Astrocyte of the spinal cord (primary cell): Measurements from ENCODE around the gene ARHGAP29.

Source experiments
- DNase-seq: peaks from one replicate; pipeline ENCODE4 v3.0.0; 2011; ENCODE audit warnings: low read depth, low spot score
- H3K4me3 ChIP-seq: 2 replicates; pipeline ENCODE4 v1.5.1; 2011; ENCODE audit warnings: low read depth, mild to moderate bottlenecking, low read length, moderate library complexity
- in situ Hi-C: cut with HindIII; loops from 2 replicates; pipeline ENCODE4 v1.10.0; 2017; ENCODE audit warnings: low sequenced_read_pairs
- TF ChIP-seq, protein P1 (sequence below): IDR thresholded peaks from 2 replicates; pipeline ENCODE4 v1.5.1; 2012; ENCODE audit warnings: low read depth, mild to moderate bottlenecking, low read length, inconsistent platforms

The ARHGAP29 gene

DNA sequence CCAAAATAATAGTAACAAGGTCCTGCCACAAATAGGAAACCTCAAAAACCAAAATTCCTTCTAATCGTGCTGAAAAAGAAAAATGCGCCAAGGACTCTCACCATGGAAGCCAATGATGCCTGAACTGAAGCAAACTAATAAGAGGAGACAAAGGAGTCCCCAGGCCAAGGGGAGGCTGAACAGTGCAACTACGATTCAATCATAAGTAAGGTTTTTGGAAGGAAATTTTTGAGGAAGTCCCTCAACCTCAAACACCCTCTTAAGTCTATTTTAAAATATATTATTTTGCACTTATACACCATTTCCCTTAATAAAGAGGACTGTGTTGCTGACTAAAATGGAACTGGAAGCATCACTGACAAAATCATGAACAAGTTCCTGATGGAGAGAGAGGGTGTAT, 1.7 kb upstream of the ARHGAP29 start:
- TF ChIP-seq, protein P1, sequence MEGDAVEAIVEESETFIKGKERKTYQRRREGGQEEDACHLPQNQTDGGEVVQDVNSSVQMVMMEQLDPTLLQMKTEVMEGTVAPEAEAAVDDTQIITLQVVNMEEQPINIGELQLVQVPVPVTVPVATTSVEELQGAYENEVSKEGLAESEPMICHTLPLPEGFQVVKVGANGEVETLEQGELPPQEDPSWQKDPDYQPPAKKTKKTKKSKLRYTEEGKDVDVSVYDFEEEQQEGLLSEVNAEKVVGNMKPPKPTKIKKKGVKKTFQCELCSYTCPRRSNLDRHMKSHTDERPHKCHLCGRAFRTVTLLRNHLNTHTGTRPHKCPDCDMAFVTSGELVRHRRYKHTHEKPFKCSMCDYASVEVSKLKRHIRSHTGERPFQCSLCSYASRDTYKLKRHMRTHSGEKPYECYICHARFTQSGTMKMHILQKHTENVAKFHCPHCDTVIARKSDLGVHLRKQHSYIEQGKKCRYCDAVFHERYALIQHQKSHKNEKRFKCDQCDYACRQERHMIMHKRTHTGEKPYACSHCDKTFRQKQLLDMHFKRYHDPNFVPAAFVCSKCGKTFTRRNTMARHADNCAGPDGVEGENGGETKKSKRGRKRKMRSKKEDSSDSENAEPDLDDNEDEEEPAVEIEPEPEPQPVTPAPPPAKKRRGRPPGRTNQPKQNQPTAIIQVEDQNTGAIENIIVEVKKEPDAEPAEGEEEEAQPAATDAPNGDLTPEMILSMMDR: no peak
- in situ Hi-C loops: no loop called here
- no peak overlapping the region for H3K4me3 ChIP-seq
- DNase-seq: no peak

DNA sequence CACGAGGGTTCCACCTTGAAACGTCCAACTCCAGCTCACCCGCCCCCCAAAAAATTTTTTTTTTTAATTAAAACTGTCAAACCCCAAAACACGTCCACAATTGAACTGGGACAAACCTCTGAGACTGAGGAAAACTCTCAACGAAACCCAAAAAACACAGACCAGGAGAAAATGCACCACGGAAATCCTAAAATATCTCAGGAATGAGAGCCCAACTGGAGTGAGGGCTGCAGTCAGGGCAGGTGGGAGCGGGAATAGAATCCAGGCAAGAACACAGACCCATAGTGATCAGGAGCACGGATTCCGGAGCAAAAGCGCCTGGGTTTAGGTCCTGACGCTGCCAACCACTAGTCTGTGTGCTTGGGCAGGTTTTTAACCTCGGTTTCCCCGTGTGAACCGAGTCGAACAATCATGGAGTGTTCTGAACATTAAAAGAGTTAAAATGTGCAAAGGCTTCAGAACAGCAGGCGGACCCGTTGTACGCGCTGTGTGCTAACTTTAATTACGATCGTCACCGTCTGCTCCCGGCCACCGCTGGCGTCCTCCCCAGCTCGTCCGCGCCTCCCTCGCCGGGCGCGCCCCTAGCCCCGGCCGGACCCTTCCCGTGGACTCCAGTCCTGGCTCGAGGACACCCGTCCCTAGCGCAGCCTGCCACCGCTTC, 624 bp downstream of the ARHGAP29 start:
- peak; percentile 57 for DNase-seq
- TF ChIP-seq, protein P1: peak; percentile 20
- in situ Hi-C loops: no loop called here
- H3K4me3 ChIP-seq: peak overlapping the region; percentile 96

DNA sequence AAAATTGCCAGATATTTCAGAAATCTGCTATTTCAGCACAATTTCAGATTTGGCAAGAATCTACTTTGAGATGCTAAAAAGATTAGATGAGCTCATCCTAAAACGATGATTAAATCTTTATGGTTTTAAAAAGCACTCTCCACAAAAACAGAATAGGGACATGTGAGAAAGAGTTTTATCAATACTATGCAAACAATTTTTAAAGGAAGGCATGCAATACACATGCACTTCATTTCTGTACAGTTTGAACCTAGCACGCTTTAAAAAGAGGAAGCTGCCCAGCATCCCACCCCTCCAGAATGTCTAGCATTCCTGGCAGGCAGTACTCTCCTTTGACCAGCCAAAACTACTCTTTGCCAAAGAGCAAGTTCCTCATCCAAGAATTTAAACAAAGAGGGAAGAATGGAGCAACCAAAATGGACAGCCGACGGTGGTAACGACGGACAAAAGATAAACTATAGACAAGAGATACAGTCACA, 1.3 kb downstream of the ARHGAP29 start:
- DNase-seq: peak; percentile 47
- H3K4me3 ChIP-seq: peak overlapping the region; percentile 96

GRCh38 chr1:94235189-94236012, 2.0 kb downstream of the ARHGAP29 start:
- TF ChIP-seq, protein P1: no peak
- peak overlapping the region; percentile 96 for H3K4me3 ChIP-seq
- in situ Hi-C loops: no loop called here
- peak; percentile 52 for DNase-seq

More for the DNA sequence above, 1.3 kb downstream of the ARHGAP29 start:
- TF ChIP-seq, protein P1: no peak
- in situ Hi-C loops: no loop called here

DNA sequence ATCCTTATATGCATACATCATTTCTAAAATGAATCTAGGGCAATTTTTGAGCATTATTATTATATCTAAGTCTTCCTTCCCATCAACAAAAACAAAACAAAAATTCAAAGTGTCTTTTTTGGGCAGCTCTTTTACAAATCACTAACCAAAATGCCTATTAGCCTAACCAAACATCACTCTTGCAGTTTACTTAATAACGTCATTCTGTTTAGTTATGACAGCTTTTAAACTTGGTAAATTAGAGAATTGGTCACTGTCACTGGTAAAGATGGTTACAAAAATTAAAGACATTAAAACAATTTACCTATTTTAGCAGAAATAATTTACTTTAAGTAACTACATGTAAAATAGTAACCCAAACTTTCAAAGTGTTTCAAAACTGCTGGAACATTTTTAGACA, 2.8 kb downstream of the ARHGAP29 start:
- TF ChIP-seq, protein P1: no peak
- H3K4me3 ChIP-seq: peak overlapping the region; percentile 96
- in situ Hi-C loops: no loop called here
- no peak for DNase-seq

- H3K4me3 ChIP-seq: no peak overlapping the region
- TF ChIP-seq, protein P1: no peak
- in situ Hi-C loops: no loop called here
- no peak for DNase-seq
Measured at GRCh38 chr1:94231746-94232145, 5.6 kb downstream of the ARHGAP29 start.
